B cell (primary cell): ENCODE data around the gene CPO. TPM values are rescaled to one million over a fixed set of nuclear protein-coding genes. Genes with fewer than 3 reads are reported as not detected.

Experiments
- ATAC-seq: fragments of 200-7000 bp; cut with Tn5 transposase; one replicate; pipeline ENCODE4 v1.10.0; 2021; ENCODE audit warnings: low read depth, mild to moderate bottlenecking, moderate number of reproducible peaks, moderate library complexity
- CTCF ChIA-PET: fragments of 350-600 bp; sonication (Branson Sonifier 250); formaldehyde crosslinking; loops from one replicate; lab custom pipeline; 2021; ENCODE audit warnings: antibody characterized with exemption, inconsistent platforms; lab: Charles Lee
- POLR2A ChIA-PET: fragments of 350-600 bp; sonication (Branson Sonifier 250); formaldehyde crosslinking; loops from one replicate; lab custom pipeline; 2021; ENCODE audit warnings: antibody characterized with exemption; lab: Charles Lee
- DNase-seq: peaks from one replicate; pipeline ENCODE4 v3.0.0; 2013
- H2AFZ ChIP-seq: 2 replicates; pipeline ENCODE4 v1.6.1; 2012; ENCODE audit warnings: mild to moderate bottlenecking, low read depth, low read length; ENCODE audit not compliant: insufficient read depth, poor library complexity, severe bottlenecking
- H3K27ac ChIP-seq, 2 donors: 1 replicate in 1 of 2; 2 replicates in 1 of 2; pipeline ENCODE4 v1.5.1; 2012 to 2013; ENCODE audit warnings: low read length in 2 of 2, mild to moderate bottlenecking in 2 of 2, moderate library complexity in 1 of 2
- H3K27me3 ChIP-seq, 4 experiments: fragments of 200-600 bp in 1 of 4; sonication (generic) in 1 of 4; replicated peaks in 1 of 4; 1 replicate in 2 of 4; 2 replicates in 2 of 4; pipeline versions ENCODE4 v1.6.1 to v1.7.0; 2013 to 2016; ENCODE audit warnings: low read length in 3 of 4, mild to moderate bottlenecking in 2 of 4, mixed read lengths in 1 of 4, moderate library complexity in 1 of 4; ENCODE audit not compliant: insufficient read depth in 4 of 4, control insufficient read depth in 3 of 4; ENCODE audit errors: control extremely low read depth in 1 of 4
- H3K36me3 ChIP-seq, 2 experiments: replicated peaks in 1 of 2; 1 replicate in 1 of 2; 2 replicates in 1 of 2; pipeline versions ENCODE4 v1.6.1 to v1.7.1; 2013; ENCODE audit warnings: low read length in 1 of 2; ENCODE audit not compliant: insufficient read depth in 2 of 2, control insufficient read depth in 1 of 2; ENCODE audit errors: control extremely low read depth in 1 of 2, extremely low read depth in 1 of 2
- H3K4me1 ChIP-seq, 2 donors: fragments of 200-600 bp in 1 of 2; sonication (generic) in 1 of 2; 1 replicate in 1 of 2; 2 replicates in 1 of 2; pipeline versions ENCODE4 v1.5.1 to v1.6.1; 2013 to 2017; ENCODE audit warnings: low read length in 2 of 2; ENCODE audit not compliant: control insufficient read depth in 2 of 2, insufficient read depth in 2 of 2
- H3K4me2 ChIP-seq: replicated peaks from 2 replicates; pipeline ENCODE3; 2012; ENCODE audit warnings: mild to moderate bottlenecking, low read depth, low read length; ENCODE audit not compliant: poor library complexity, severe bottlenecking
- H3K4me3 ChIP-seq, 5 experiments: fragments of 200-600 bp in 1 of 5; sonication (generic) in 1 of 5; 1 replicate in 3 of 5; 2 replicates in 2 of 5; pipeline versions ENCODE4 v1.5.1 to v1.7.0; 2011 to 2016; ENCODE audit warnings: low read length in 4 of 5, mild to moderate bottlenecking in 4 of 5, low read depth in 2 of 5, control low read depth in 1 of 5, moderate library complexity in 1 of 5; ENCODE audit not compliant: insufficient read depth in 1 of 5; ENCODE audit errors: control extremely low read depth in 1 of 5, extremely low read depth in 1 of 5
- H3K79me2 ChIP-seq: fragments of 200-600 bp; sonication (generic); one replicate; pipeline ENCODE4 v1.6.0; 2016; ENCODE audit warnings: low read length; ENCODE audit not compliant: control insufficient read depth, insufficient read depth
- H3K9ac ChIP-seq: fragments of 200-600 bp; sonication (generic); 2 replicates; pipeline ENCODE4 v1.6.1; 2017; ENCODE audit warnings: mild to moderate bottlenecking, low read length, moderate library complexity
- H3K9me3 ChIP-seq, 3 donors: one replicate each; pipeline versions ENCODE4 v1.6.1 to v1.7.1; 2013; ENCODE audit warnings: low read length in 2 of 3; ENCODE audit not compliant: control insufficient read depth in 2 of 3, insufficient read depth in 1 of 3; ENCODE audit errors: control extremely low read depth in 1 of 3
- H4K20me1 ChIP-seq: 2 replicates; pipeline ENCODE4 v1.6.0; 2012; ENCODE audit warnings: mild to moderate bottlenecking, low read length; ENCODE audit not compliant: insufficient read depth, control insufficient read depth, poor library complexity, severe bottlenecking
- H3K27ac Mint-ChIP-seq: one replicate; pipeline ENCODE4 v1.8.0; 2021; ENCODE audit warnings: mixed read lengths
- H3K27me3 Mint-ChIP-seq: one replicate; pipeline ENCODE4 v1.8.0; 2021; ENCODE audit warnings: mixed read lengths
- H3K4me1 Mint-ChIP-seq: one replicate; pipeline ENCODE4 v1.8.0; 2021; ENCODE audit warnings: mixed read lengths
- H3K4me3 Mint-ChIP-seq: one replicate; pipeline ENCODE4 v1.8.0; 2021; ENCODE audit warnings: mixed read lengths
- H3K9me3 Mint-ChIP-seq: one replicate; pipeline ENCODE4 v1.8.0; 2022; ENCODE audit warnings: mixed read lengths; ENCODE audit not compliant: insufficient read depth
- CTCF ChIP-seq: fragments of 200-600 bp; IDR thresholded peaks from one replicate; pipeline ENCODE4 v1.8.0; 2022; ENCODE audit warnings: antibody characterized with exemption, mild to moderate bottlenecking
- EZH2 ChIP-seq: IDR thresholded peaks from 2 replicates; pipeline ENCODE4 v1.6.1; 2012; ENCODE audit warnings: borderline replicate concordance, low read depth, mild to moderate bottlenecking, moderate library complexity, low read length; ENCODE audit not compliant: insufficient read depth, poor library complexity, severe bottlenecking
- WGBS: methylation state at CpG from one replicate; pipeline ENCODE4 v1.1.5; 2013; ENCODE audit warnings: missing lambda C conversion rate; ENCODE audit not compliant: insufficient coverage; 5-methylcytosine and 5-hydroxymethylcytosine counted together
- intact Hi-C: fragments of 100-400 bp; cut with micrococcal nuclease; formaldehyde crosslinking; loops from one replicate; pipeline ENCODE4 v1.10.0; 2022
- polyA plus RNA-seq: library from polyadenylated mRNA; depleted of rRNA; stranded (reverse); fragments of >200 nt; gene quantifications from 2 replicates; pipeline ENCODE4 v1.2.3, GENCODE V29; 2012
- total RNA-seq, 2 donors: library from RNA; stranded (reverse); fragments of 120-200 nt in 1 of 2; gene quantifications; 1 replicate in 1 of 2; 2 replicates in 1 of 2; pipeline versions ENCODE4 v1.2.3 to v1.2.4, GENCODE V29; 2013 to 2022

Gene CPO
- total and polyA plus RNA-seq, 2 donors (not counting 1 experiment from before 2014, with no cell fraction given) = not detected

DNA sequence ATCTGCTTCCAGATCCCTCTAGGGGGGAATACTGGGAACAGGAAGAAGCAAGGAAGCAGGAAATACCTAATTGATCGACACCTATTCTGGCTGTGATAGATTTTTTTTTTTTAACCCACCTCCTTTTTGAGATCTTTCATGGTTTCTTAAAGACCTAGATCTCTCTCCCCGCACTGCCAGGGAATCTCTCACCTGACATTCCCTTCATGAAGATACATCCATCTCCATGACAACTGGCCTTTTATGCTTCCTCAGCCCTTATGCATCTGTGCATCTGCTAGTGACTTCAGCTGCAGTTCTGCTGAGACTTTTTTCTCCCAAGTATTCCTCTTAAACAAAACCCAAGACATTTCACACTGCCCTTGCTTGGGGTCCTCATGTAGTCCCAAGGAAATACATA is 21.1 kb upstream of the CPO start:
- Histone ChIP-seq H3K4me1 (no peaks in the 10 kb centered on the region), H3K9ac (no peak overlapping the region), H2AFZ (no peak overlapping the region), H3K4me3 (no peak overlapping the region), H3K27me3 (no peaks in the 10 kb centered on the region), H4K20me1 (no peaks in the 10 kb centered on the region), H3K4me2 (no peak overlapping the region), H3K36me3 (no peaks in the 10 kb centered on the region), H3K79me2 (no peaks in the 10 kb centered on the region), H3K9me3 (no peaks in the 10 kb centered on the region), H3K27ac (no peak overlapping the region)
- H3K27ac Mint-ChIP-seq = no peak overlapping the region
- peaks cover 9% of the 10 kb centered on the region for H3K27me3 Mint-ChIP-seq
- WGBS = 90% methylated on average over 1 of the region's 2 CpGs
- no peak overlapping the region for H3K4me3 Mint-ChIP-seq
- no peak for ATAC-seq
- no peaks in the 10 kb centered on the region for H3K4me1 Mint-ChIP-seq
- intact Hi-C loops = no loop called here
- POLR2A ChIA-PET = no interaction called here
- DNase-seq = no peak
- TF ChIP-seq EZH2 (no peak), CTCF (no peak)
- H3K9me3 Mint-ChIP-seq = no peaks in the 10 kb centered on the region
- CTCF ChIA-PET = no interaction called here

DNA sequence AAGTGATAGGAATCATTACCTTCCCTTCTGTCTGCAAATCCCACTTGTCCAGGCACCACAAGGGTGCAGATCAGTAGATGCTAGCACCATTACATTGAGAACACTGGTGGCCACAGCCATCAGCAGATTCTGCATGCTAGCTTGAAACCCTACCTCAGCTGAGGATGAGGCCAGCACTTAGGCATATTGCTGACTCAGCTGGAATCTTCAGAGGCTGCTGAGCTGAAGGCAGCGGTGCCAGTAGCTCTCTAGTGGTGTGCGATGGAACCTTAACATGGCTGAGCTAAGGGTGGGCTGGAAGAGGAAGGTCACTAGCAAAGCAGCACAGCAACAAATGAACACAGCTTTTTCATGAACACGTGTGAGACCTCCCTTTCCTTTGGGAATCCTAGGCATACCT is 19.0 kb upstream of the CPO start:
- Histone ChIP-seq H3K27me3 (no peaks in the 10 kb centered on the region), H3K9ac (no peak overlapping the region), H3K4me2 (no peak overlapping the region), H2AFZ (no peak overlapping the region), H3K9me3 (no peaks in the 10 kb centered on the region), H3K4me1 (no peaks in the 10 kb centered on the region), H3K79me2 (no peaks in the 10 kb centered on the region), H4K20me1 (no peaks in the 10 kb centered on the region), H3K4me3 (no peak overlapping the region), H3K36me3 (no peaks in the 10 kb centered on the region), H3K27ac (no peak overlapping the region)
- no peaks in the 10 kb centered on the region for H3K4me1 Mint-ChIP-seq
- ATAC-seq (no peak), DNase-seq (no peak)
- no peak overlapping the region for H3K27ac Mint-ChIP-seq
- H3K4me3 Mint-ChIP-seq = no peak overlapping the region
- H3K27me3 Mint-ChIP-seq = peaks cover 12% of the 10 kb centered on the region
- ChIA-PET POLR2A (no interaction called here), CTCF (no interaction called here)
- intact Hi-C loops = no loop called here
- H3K9me3 Mint-ChIP-seq = no peaks in the 10 kb centered on the region
- WGBS = 94% methylated on average over 3 of the region's 3 CpGs
- no peak for TF ChIP-seq CTCF
- no peak for TF ChIP-seq EZH2
